HepG2 (cell line): ENCODE data around the gene ARHGAP29. TPM values are rescaled to one million over a fixed set of nuclear protein-coding genes. Genes with fewer than 3 reads are reported as not detected.

Experiments
- BRD4 ChIP-seq: sonication (generic); formaldehyde crosslinking; IDR thresholded peaks from 2 replicates; pipeline ENCODE4 v1.4.0; 2020; ENCODE audit warnings: missing genetic modification reagents
- CHCHD3 ChIP-seq: sonication (generic); formaldehyde crosslinking; IDR thresholded peaks from 2 replicates; pipeline ENCODE4 v1.8.0; 2022; ENCODE audit warnings: mild to moderate bottlenecking, missing genetic modification reagents, moderate library complexity
- ETV5 ChIP-seq: IDR thresholded peaks from 2 replicates; pipeline ENCODE4 v1.6.1; 2018; ENCODE audit warnings: missing biosample characterization, missing genetic modification reagents, inconsistent platforms, borderline replicate concordance
- HHEX ChIP-seq: IDR thresholded peaks from 2 replicates; pipeline ENCODE4 v1.6.1; 2016; ENCODE audit warnings: control low read depth
- HNRNPL ChIP-seq: fragments of 200-400 bp; formaldehyde crosslinking; IDR thresholded peaks from 2 replicates; pipeline ENCODE4 v1.6.1; 2017; ENCODE audit warnings: mild to moderate bottlenecking, low read depth, low read length
- MBD4 ChIP-seq: IDR thresholded peaks from 2 replicates; pipeline ENCODE4 v1.6.1; 2012; ENCODE audit warnings: low read length, inconsistent platforms, borderline replicate concordance
- MXI1 ChIP-seq: IDR thresholded peaks from 3 replicates; pipeline ENCODE4 v1.6.1; 2012; ENCODE audit warnings: low read depth, low read length, inconsistent platforms, borderline replicate concordance
- ONECUT2 ChIP-seq: sonication (generic); formaldehyde crosslinking; IDR thresholded peaks from 2 replicates; pipeline ENCODE4 v1.4.0; 2020; ENCODE audit warnings: missing genetic modification reagents
- POLR2AphosphoS5 ChIP-seq: IDR thresholded peaks from 2 replicates; pipeline ENCODE4 v1.6.1; 2012; ENCODE audit warnings: low read depth, low read length
- WIZ ChIP-seq: sonication (generic); formaldehyde crosslinking; IDR thresholded peaks from 2 replicates; pipeline ENCODE4 v1.5.1; 2020; ENCODE audit warnings: mild to moderate bottlenecking, missing genetic modification reagents
- ZC3H4 ChIP-seq: sonication (generic); formaldehyde crosslinking; IDR thresholded peaks from 2 replicates; pipeline ENCODE4 v1.4.0; 2020; ENCODE audit warnings: missing genetic modification reagents, borderline replicate concordance
- ZNF572 ChIP-seq: sonication (generic); formaldehyde crosslinking; IDR thresholded peaks from 2 replicates; pipeline ENCODE4 v1.5.1; 2020; ENCODE audit warnings: mild to moderate bottlenecking, missing genetic modification reagents
- polyA plus RNA-seq, 8 experiments: library from polyadenylated mRNA; depleted of rRNA in 3 of 8; stranded (reverse) in 7 of 8; unstranded in 1 of 8; fragments of >200 nt; fragmentation: Illumina TruSeq in 4 of 8; extraction: Trizol in 4 of 8; gene quantifications; 2 replicates each; pipeline versions ENCODE4 v1.2.1 to v1.2.3, GENCODE V29; 2011 to 2016; ENCODE audit warnings: low read depth in 4 of 8, missing spikeins in 1 of 8, mixed read lengths in 1 of 8; ENCODE audit not compliant: insufficient read depth in 1 of 8
- total RNA-seq, 5 experiments: library from RNA; depleted of rRNA; stranded (reverse); fragments of >200 nt; fragmentation: Illumina TruSeq; extraction: Trizol; gene quantifications; 2 replicates each; pipeline ENCODE4 v1.2.3, GENCODE V29; 2016; ENCODE audit warnings: low read depth in 1 of 5
- TF ChIP-seq, protein P1 (sequence below): sonication (generic); formaldehyde crosslinking; IDR thresholded peaks from 2 replicates; pipeline ENCODE4 v1.4.0; 2020; ENCODE audit warnings: mild to moderate bottlenecking, missing genetic modification reagents, borderline replicate concordance
- TF ChIP-seq, protein P2 (sequence below): sonication (generic); formaldehyde crosslinking; IDR thresholded peaks from 2 replicates; pipeline ENCODE4 v1.5.0; 2020; ENCODE audit warnings: mild to moderate bottlenecking, missing genetic modification reagents
- TF ChIP-seq, protein P3 (sequence below): sonication (generic); formaldehyde crosslinking; IDR thresholded peaks from 2 replicates; pipeline ENCODE4 v1.5.0; 2020; ENCODE audit warnings: missing genetic modification reagents
- TF ChIP-seq, protein P4 (sequence below): sonication (generic); formaldehyde crosslinking; IDR thresholded peaks from 2 replicates; pipeline ENCODE4 v1.4.0; 2020; ENCODE audit warnings: missing genetic modification reagents
- TF ChIP-seq, protein P5 (sequence below): sonication (generic); formaldehyde crosslinking; conservative IDR thresholded peaks from 2 replicates; pipeline ENCODE4 v1.8.0; 2022; ENCODE audit warnings: missing genetic modification reagents

ARHGAP29 gene
- total and polyA plus RNA-seq, 2 of the 13 experiments (the other 11 are each of a cell fraction or from before 2014, with no cell fraction given) = 12.8 to 18.3 TPM

DNA sequence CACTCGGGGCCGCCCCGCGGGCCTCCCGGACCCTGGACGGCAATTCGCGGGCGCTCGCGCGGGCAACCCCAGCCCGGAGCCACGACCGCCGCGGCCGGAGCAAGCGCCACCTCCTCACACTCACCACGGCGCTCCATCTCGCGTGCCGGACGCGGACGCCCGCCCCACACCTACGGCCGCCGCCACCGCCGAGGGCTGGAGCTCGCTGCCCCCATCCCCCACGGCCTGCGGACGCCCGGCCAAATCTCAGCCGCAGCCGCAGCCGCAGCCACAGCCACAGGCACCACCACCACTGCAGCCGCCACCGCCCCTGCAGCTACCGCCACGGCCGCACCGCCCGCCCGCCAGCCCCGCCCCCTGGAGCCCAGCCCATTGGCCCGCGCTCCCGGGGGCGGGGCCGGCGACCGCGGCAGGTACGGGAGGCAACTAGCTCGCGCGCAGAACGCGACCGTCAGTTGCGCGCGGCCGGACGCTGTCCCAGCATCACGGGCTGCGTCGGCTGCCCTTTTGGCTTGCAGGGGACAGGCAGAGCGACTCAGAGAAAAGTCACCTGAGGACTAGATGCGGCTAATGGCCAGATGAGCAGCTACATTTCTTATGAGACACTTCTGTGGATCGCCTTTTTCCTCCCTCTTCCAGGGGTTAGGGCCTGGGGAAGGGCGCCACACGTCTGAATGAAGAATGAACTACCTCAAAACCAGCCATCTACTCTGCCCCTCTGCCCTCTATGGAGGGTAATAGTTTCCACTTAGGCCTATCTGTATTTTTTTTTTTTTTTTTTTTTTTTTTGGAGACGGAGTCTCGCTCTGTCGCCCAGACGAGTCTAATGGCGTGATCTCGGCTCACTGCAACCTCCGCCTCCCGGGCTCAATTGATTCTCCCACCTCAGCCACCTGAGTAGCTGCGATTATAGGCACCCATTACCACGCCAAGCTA, at the start of gene ARHGAP29 (continued):
- TF ChIP-seq, protein P1, sequence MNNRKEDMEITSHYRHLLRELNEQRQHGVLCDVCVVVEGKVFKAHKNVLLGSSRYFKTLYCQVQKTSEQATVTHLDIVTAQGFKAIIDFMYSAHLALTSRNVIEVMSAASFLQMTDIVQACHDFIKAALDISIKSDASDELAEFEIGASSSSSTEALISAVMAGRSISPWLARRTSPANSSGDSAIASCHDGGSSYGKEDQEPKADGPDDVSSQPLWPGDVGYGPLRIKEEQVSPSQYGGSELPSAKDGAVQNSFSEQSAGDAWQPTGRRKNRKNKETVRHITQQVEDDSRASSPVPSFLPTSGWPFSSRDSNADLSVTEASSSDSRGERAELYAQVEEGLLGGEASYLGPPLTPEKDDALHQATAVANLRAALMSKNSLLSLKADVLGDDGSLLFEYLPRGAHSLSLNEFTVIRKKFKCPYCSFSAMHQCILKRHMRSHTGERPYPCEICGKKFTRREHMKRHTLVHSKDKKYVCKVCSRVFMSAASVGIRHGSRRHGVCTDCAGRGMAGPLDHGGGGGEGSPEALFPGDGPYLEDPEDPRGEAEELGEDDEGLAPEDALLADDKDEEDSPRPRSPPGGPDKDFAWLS (CRISPR knock-in tag) = no peak
- TF ChIP-seq BRD4 (CRISPR knock-in tag) = no peak
- no peak for TF ChIP-seq ZNF572
- no peak for TF ChIP-seq WIZ (CRISPR knock-in tag)
- TF ChIP-seq, protein P2, sequence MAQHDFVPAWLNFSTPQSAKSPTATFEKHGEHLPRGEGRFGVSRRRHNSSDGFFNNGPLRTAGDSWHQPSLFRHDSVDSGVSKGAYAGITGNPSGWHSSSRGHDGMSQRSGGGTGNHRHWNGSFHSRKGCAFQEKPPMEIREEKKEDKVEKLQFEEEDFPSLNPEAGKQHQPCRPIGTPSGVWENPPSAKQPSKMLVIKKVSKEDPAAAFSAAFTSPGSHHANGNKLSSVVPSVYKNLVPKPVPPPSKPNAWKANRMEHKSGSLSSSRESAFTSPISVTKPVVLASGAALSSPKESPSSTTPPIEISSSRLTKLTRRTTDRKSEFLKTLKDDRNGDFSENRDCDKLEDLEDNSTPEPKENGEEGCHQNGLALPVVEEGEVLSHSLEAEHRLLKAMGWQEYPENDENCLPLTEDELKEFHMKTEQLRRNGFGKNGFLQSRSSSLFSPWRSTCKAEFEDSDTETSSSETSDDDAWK (CRISPR knock-in tag) = no peak
- TF ChIP-seq POLR2AphosphoS5 = peak; percentile 85
- TF ChIP-seq HNRNPL = no peak
- no peak for TF ChIP-seq MBD4
- TF ChIP-seq, protein P3, sequence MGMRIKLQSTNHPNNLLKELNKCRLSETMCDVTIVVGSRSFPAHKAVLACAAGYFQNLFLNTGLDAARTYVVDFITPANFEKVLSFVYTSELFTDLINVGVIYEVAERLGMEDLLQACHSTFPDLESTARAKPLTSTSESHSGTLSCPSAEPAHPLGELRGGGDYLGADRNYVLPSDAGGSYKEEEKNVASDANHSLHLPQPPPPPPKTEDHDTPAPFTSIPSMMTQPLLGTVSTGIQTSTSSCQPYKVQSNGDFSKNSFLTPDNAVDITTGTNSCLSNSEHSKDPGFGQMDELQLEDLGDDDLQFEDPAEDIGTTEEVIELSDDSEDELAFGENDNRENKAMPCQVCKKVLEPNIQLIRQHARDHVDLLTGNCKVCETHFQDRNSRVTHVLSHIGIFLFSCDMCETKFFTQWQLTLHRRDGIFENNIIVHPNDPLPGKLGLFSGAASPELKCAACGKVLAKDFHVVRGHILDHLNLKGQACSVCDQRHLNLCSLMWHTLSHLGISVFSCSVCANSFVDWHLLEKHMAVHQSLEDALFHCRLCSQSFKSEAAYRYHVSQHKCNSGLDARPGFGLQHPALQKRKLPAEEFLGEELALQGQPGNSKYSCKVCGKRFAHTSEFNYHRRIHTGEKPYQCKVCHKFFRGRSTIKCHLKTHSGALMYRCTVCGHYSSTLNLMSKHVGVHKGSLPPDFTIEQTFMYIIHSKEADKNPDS (CRISPR knock-in tag) = 0 out of 2 replicates have a peak, but pooled peaks have one; percentile 4
- no peak for TF ChIP-seq ZC3H4 (CRISPR knock-in tag)
- TF ChIP-seq, protein P4, sequence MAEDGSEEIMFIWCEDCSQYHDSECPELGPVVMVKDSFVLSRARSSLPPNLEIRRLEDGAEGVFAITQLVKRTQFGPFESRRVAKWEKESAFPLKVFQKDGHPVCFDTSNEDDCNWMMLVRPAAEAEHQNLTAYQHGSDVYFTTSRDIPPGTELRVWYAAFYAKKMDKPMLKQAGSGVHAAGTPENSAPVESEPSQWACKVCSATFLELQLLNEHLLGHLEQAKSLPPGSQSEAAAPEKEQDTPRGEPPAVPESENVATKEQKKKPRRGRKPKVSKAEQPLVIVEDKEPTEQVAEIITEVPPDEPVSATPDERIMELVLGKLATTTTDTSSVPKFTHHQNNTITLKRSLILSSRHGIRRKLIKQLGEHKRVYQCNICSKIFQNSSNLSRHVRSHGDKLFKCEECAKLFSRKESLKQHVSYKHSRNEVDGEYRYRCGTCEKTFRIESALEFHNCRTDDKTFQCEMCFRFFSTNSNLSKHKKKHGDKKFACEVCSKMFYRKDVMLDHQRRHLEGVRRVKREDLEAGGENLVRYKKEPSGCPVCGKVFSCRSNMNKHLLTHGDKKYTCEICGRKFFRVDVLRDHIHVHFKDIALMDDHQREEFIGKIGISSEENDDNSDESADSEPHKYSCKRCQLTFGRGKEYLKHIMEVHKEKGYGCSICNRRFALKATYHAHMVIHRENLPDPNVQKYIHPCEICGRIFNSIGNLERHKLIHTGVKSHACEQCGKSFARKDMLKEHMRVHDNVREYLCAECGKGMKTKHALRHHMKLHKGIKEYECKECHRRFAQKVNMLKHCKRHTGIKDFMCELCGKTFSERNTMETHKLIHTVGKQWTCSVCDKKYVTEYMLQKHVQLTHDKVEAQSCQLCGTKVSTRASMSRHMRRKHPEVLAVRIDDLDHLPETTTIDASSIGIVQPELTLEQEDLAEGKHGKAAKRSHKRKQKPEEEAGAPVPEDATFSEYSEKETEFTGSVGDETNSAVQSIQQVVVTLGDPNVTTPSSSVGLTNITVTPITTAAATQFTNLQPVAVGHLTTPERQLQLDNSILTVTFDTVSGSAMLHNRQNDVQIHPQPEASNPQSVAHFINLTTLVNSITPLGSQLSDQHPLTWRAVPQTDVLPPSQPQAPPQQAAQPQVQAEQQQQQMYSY (CRISPR knock-in tag) = no peak
- TF ChIP-seq CHCHD3 (CRISPR knock-in tag) = no peak
- TF ChIP-seq, protein P5, sequence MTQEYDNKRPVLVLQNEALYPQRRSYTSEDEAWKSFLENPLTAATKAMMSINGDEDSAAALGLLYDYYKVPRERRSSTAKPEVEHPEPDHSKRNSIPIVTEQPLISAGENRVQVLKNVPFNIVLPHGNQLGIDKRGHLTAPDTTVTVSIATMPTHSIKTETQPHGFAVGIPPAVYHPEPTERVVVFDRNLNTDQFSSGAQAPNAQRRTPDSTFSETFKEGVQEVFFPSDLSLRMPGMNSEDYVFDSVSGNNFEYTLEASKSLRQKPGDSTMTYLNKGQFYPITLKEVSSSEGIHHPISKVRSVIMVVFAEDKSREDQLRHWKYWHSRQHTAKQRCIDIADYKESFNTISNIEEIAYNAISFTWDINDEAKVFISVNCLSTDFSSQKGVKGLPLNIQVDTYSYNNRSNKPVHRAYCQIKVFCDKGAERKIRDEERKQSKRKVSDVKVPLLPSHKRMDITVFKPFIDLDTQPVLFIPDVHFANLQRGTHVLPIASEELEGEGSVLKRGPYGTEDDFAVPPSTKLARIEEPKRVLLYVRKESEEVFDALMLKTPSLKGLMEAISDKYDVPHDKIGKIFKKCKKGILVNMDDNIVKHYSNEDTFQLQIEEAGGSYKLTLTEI = no peak
- TF ChIP-seq HHEX (CRISPR knock-in tag) = no peak
- TF ChIP-seq MXI1 = peak; percentile 72; the same call in 1 of the 3 replicates
- TF ChIP-seq ONECUT2 = no peak
- TF ChIP-seq ETV5 (CRISPR knock-in tag) = no peak
